HepG2 (cell line): ENCODE results near the gene HES7. TPM values are rescaled to one million over a fixed set of nuclear protein-coding genes. Genes with fewer than 3 reads are reported as not detected.

ENCODE experiments used
- ATAC-seq: fragments of 200-7000 bp; cut with Tn5 transposase; 3 replicates; pipeline ENCODE4 v1.9.1; 2020; ENCODE audit warnings: mild to moderate bottlenecking, moderate library complexity
- BruUV-seq: library from RNA; stranded (reverse); fragments of 400-500 nt; replicated peaks from 2 replicates; lab custom pipeline; 2021; lab: Mats Ljungman, UMichigan
- CTCF ChIA-PET: fragments of 300-600 bp; formaldehyde crosslinking; extraction: SDS; loops from one replicate; lab custom pipeline; 2021; ENCODE audit warnings: low total read pairs, inconsistent platforms, low intra/inter-chr PET ratio; lab: Yijun Ruan, JAX
- POLR2A ChIA-PET: fragments of 350-600 bp; sonication (Branson Sonifier 250); formaldehyde crosslinking; loops from one replicate; lab custom pipeline; 2020; ENCODE audit warnings: antibody characterized with exemption, inconsistent platforms; lab: Yijun Ruan, JAX
- DNase-seq: peaks from one replicate; pipeline ENCODE4 v3.0.0-alpha.2; 2015; ENCODE audit warnings: low spot score
- FAIRE-seq: peaks from 3 replicates; lab custom pipeline; 2011; peaks lifted over from hg19 to GRCh38; lab: Jason Lieb, UNC
- H2AFZ ChIP-seq: one replicate; pipeline ENCODE4 v1.6.1; 2011; ENCODE audit warnings: low read length, inconsistent platforms
- H3K27ac ChIP-seq: fragments of 300-600 bp; 3 replicates; pipeline ENCODE4 v1.8.0; 2011; ENCODE audit warnings: mixed run types, mild to moderate bottlenecking, mixed read lengths, low read length, inconsistent platforms; ENCODE audit not compliant: insufficient read depth; ENCODE audit errors: extremely low read length
- H3K27me3 ChIP-seq, 2 experiments: fragments of 200-600 bp in 1 of 2; 2 replicates in 1 of 2; 3 replicates in 1 of 2; pipeline versions ENCODE4 v1.6.0 to v1.8.0; 2011; ENCODE audit warnings: low read length in 2 of 2, mild to moderate bottlenecking in 2 of 2, moderate library complexity in 2 of 2, inconsistent platforms in 1 of 2; ENCODE audit not compliant: insufficient read depth in 2 of 2, control insufficient read depth in 1 of 2
- H3K36me3 ChIP-seq, 2 experiments: fragments of 200-600 bp in 1 of 2; replicated peaks in 1 of 2; 2 replicates in 1 of 2; 3 replicates in 1 of 2; pipeline versions ENCODE4 v1.5.1 to v1.8.0; 2011; ENCODE audit warnings: low read length in 2 of 2, inconsistent platforms in 1 of 2; ENCODE audit not compliant: insufficient read depth in 2 of 2, control insufficient read depth in 1 of 2
- H3K4me1 ChIP-seq: 2 replicates; pipeline ENCODE4 v1.5.1; 2012; ENCODE audit warnings: low read length, inconsistent platforms; ENCODE audit not compliant: insufficient read depth
- H3K4me2 ChIP-seq: 2 replicates; pipeline ENCODE4 v1.6.0; 2011; ENCODE audit warnings: low read depth, low read length, inconsistent platforms
- H3K4me3 ChIP-seq, 3 experiments: fragments of 200-600 bp in 1 of 3; sonication (generic), shearing (Covaris generic) in 1 of 3; replicated peaks in 1 of 3; 2 replicates each; pipeline ENCODE4 v1.5.1; 2011 to 2016; ENCODE audit warnings: low read length in 3 of 3, inconsistent platforms in 2 of 3, low read depth in 2 of 3, mild to moderate bottlenecking in 2 of 3, control low read depth in 1 of 3, mixed read lengths in 1 of 3; ENCODE audit not compliant: insufficient read depth in 1 of 3
- H3K79me2 ChIP-seq: one replicate; pipeline ENCODE4 v1.6.1; 2011; ENCODE audit warnings: low read length, inconsistent platforms; ENCODE audit not compliant: insufficient read depth
- H3K9ac ChIP-seq: 2 replicates; pipeline ENCODE4 v1.6.0; 2011; ENCODE audit warnings: mild to moderate bottlenecking, low read depth, low read length, inconsistent platforms; ENCODE audit not compliant: insufficient read depth
- H3K9me3 ChIP-seq: 2 replicates; pipeline ENCODE4 v1.5.1; 2012; ENCODE audit warnings: mild to moderate bottlenecking, low read length
- H4K20me1 ChIP-seq: 2 replicates; pipeline ENCODE4 v1.6.0; 2011; ENCODE audit warnings: inconsistent platforms, mild to moderate bottlenecking, low read length, moderate library complexity; ENCODE audit not compliant: insufficient read depth
- ZNF674 ChIP-seq: sonication (generic); formaldehyde crosslinking; IDR thresholded peaks from 2 replicates; pipeline ENCODE4 v1.5.0; 2020; ENCODE audit warnings: low read depth, mild to moderate bottlenecking, missing genetic modification reagents
- ZNF841 ChIP-seq: sonication (generic); formaldehyde crosslinking; IDR thresholded peaks from 2 replicates; pipeline ENCODE4 v1.8.1; 2023; ENCODE audit warnings: missing genetic modification reagents, borderline replicate concordance
- WGBS: methylation state at CpG from one replicate; pipeline ENCODE4 v1.1.6; 2017; ENCODE audit warnings: low lambda C conversion rate; 5-methylcytosine and 5-hydroxymethylcytosine counted together
- in situ Hi-C: cut with HindIII; loops from 2 replicates; pipeline ENCODE4 v1.10.0; 2017; ENCODE audit warnings: low pct_unique_long_range_greater_than_20kb; ENCODE audit not compliant: extremely low pct_ligation_motif_present
- intact Hi-C: fragments of 100-400 bp; cut with micrococcal nuclease; formaldehyde crosslinking; loops from one replicate; pipeline ENCODE4 v1.10.0; 2022; ENCODE audit not compliant: unreplicated experiment
- polyA plus RNA-seq, 8 experiments: library from polyadenylated mRNA; depleted of rRNA in 3 of 8; stranded (reverse) in 7 of 8; unstranded in 1 of 8; fragments of >200 nt; fragmentation: Illumina TruSeq in 4 of 8; extraction: Trizol in 4 of 8; gene quantifications; 2 replicates each; pipeline versions ENCODE4 v1.2.1 to v1.2.3, GENCODE V29; 2011 to 2016; ENCODE audit warnings: low read depth in 4 of 8, missing spikeins in 1 of 8, mixed read lengths in 1 of 8; ENCODE audit not compliant: insufficient read depth in 1 of 8
- total RNA-seq, 5 experiments: library from RNA; depleted of rRNA; stranded (reverse); fragments of >200 nt; fragmentation: Illumina TruSeq; extraction: Trizol; gene quantifications; 2 replicates each; pipeline ENCODE4 v1.2.3, GENCODE V29; 2016; ENCODE audit warnings: low read depth in 1 of 5
- TF ChIP-seq, protein P1 (sequence below): sonication (generic); formaldehyde crosslinking; IDR thresholded peaks from 2 replicates; pipeline ENCODE4 v1.4.0; 2020; ENCODE audit warnings: missing genetic modification reagents, borderline replicate concordance
- TF ChIP-seq, protein P2 (sequence below): IDR thresholded peaks from 2 replicates; pipeline ENCODE4 v1.6.1; 2016; ENCODE audit warnings: mild to moderate bottlenecking, missing biosample characterization, missing genetic modification reagents
- TF ChIP-seq, protein P3 (sequence below): sonication (generic); formaldehyde crosslinking; IDR thresholded peaks from 2 replicates; pipeline ENCODE4 v1.4.0; 2020; ENCODE audit warnings: missing genetic modification reagents

HES7 gene
- total and polyA plus RNA-seq, 2 of the 13 experiments (the other 11 are each of a cell fraction or from before 2014, with no cell fraction given), result not detected

DNA sequence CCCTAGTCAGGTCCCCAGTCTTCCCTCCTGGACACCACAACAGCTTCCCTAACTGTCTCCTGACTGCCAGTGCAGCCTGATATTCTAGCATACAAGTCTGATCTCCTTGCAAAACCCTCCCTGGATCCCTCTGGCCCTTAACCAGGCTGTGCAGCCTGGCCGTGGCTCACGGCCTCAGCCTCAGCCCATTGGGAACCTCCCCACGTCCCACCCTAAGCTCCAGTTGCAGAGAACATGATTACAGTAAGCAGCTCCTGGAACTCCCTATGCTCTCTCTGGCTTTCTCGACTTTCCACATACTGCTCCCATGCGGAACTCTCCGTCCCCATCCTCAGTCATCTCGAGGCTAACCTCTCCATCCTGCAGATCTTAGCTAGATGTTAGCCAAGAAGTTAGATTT, 49.4 kb downstream of the HES7 start:
- no peak for FAIRE-seq

More for the DNA sequence above, 49.4 kb downstream of the HES7 start:
- Histone ChIP-seq H3K9ac (no peak overlapping the region), H3K4me1 (peaks cover 8% of the 10 kb centered on the region), H2AFZ (no peak overlapping the region), H3K4me3 (no peak overlapping the region), H3K4me2 (no peak overlapping the region), H3K9me3 (no peaks in the 10 kb centered on the region), H3K27ac (no peak overlapping the region), H3K79me2 (no peaks in the 10 kb centered on the region), H3K27me3 (peaks cover 26 to 83% of the 10 kb centered on the region in 2 experiments), H4K20me1 (peaks cover 6% of the 10 kb centered on the region; the same call in 1 of the 2 replicates), H3K36me3 (no peaks in the 10 kb centered on the region)
- CTCF ChIA-PET, result no interaction called here
- intact Hi-C loops (no loop called here), in situ Hi-C loops (loop anchor here (5.0 kb wide), 1 partner anchor 43 kb away; the partner anchor contains the start of gene ALOXE3)
- POLR2A ChIA-PET, result interaction anchor here (1.1 kb wide), 1 partner anchor 99 kb away, joined by 5 read pairs; no protein-coding TSS in a partner anchor
- ATAC-seq (no peak), DNase-seq (no peak)
- 0% methylated on average over 7 of the region's 7 CpGs for WGBS
- TF ChIP-seq, protein P1, sequence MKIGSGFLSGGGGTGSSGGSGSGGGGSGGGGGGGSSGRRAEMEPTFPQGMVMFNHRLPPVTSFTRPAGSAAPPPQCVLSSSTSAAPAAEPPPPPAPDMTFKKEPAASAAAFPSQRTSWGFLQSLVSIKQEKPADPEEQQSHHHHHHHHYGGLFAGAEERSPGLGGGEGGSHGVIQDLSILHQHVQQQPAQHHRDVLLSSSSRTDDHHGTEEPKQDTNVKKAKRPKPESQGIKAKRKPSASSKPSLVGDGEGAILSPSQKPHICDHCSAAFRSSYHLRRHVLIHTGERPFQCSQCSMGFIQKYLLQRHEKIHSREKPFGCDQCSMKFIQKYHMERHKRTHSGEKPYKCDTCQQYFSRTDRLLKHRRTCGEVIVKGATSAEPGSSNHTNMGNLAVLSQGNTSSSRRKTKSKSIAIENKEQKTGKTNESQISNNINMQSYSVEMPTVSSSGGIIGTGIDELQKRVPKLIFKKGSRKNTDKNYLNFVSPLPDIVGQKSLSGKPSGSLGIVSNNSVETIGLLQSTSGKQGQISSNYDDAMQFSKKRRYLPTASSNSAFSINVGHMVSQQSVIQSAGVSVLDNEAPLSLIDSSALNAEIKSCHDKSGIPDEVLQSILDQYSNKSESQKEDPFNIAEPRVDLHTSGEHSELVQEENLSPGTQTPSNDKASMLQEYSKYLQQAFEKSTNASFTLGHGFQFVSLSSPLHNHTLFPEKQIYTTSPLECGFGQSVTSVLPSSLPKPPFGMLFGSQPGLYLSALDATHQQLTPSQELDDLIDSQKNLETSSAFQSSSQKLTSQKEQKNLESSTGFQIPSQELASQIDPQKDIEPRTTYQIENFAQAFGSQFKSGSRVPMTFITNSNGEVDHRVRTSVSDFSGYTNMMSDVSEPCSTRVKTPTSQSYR (CRISPR knock-in tag), result no peak
- no peak for TF ChIP-seq ZNF674 (CRISPR knock-in tag)
- TF ChIP-seq, protein P2, sequence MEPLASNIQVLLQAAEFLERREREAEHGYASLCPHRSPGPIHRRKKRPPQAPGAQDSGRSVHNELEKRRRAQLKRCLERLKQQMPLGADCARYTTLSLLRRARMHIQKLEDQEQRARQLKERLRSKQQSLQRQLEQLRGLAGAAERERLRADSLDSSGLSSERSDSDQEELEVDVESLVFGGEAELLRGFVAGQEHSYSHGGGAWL (CRISPR knock-in tag), result no peak
- TF ChIP-seq ZNF841 (CRISPR knock-in tag), result no peak
- TF ChIP-seq, protein P3, sequence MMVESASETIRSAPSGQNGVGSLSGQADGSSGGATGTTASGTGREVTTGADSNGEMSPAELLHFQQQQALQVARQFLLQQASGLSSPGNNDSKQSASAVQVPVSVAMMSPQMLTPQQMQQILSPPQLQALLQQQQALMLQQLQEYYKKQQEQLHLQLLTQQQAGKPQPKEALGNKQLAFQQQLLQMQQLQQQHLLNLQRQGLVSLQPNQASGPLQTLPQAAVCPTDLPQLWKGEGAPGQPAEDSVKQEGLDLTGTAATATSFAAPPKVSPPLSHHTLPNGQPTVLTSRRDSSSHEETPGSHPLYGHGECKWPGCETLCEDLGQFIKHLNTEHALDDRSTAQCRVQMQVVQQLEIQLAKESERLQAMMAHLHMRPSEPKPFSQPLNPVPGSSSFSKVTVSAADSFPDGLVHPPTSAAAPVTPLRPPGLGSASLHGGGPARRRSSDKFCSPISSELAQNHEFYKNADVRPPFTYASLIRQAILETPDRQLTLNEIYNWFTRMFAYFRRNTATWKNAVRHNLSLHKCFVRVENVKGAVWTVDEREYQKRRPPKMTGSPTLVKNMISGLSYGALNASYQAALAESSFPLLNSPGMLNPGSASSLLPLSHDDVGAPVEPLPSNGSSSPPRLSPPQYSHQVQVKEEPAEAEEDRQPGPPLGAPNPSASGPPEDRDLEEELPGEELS (CRISPR knock-in tag), result no peak
- BruUV-seq, result no TSS peak
